ENCODE data around the gene CD300LF.

Gene CD300LF

GRCh38 chr17:74712756-74713155 is at the start of gene CD300LF:
CD300LF (minus strand) TSS chr17:74712923; CDS start chr17:74712866, 57 bp downstream.
- no peak for DNase-seq (ENCODE audit: low spot score)

- no peak for DNase-seq (ENCODE audit: low spot score)
These were observed 49.2 kb upstream of the CD300LF start for GRCh38 chr17:74761931-74762330.

GRCh38 chr17:74761419-74761818 is 48.7 kb upstream of the CD300LF start:
- no peak for DNase-seq (ENCODE audit: low spot score)

GRCh38 chr17:74760404-74761105 is 47.8 kb upstream of the CD300LF start:
- no peak for DNase-seq (ENCODE audit: low spot score)

- DNase-seq (ENCODE audit: low spot score), result no peak
These were observed 47.2 kb upstream of the CD300LF start for GRCh38 chr17:74759941-74760340.

- no peak for DNase-seq (ENCODE audit: low spot score)
These were observed 46.6 kb upstream of the CD300LF start for GRCh38 chr17:74759243-74759801.

- no peak for DNase-seq (ENCODE audit: low spot score)
These were observed 46.1 kb upstream of the CD300LF start for GRCh38 chr17:74758848-74759168.

- DNase-seq (ENCODE audit: low spot score), result no peak
These were observed 45.5 kb upstream of the CD300LF start for GRCh38 chr17:74757931-74758847.

GRCh38 chr17:74757502-74757901 is 44.8 kb upstream of the CD300LF start:
- DNase-seq (ENCODE audit: low spot score), result no peak

GRCh38 chr17:74756891-74757290 is 44.2 kb upstream of the CD300LF start:
- no peak for DNase-seq (ENCODE audit: low spot score)

GRCh38 chr17:74755533-74755932 is 42.8 kb upstream of the CD300LF start:
- DNase-seq (ENCODE audit: low spot score), result no peak

GRCh38 chr17:74754832-74755231 is 42.1 kb upstream of the CD300LF start:
- DNase-seq (ENCODE audit: low spot score), result no peak

GRCh38 chr17:74752822-74753401 is 40.2 kb upstream of the CD300LF start:
- DNase-seq (ENCODE audit: low spot score), result no peak

- DNase-seq (ENCODE audit: low spot score), result no peak
These were observed 39.7 kb upstream of the CD300LF start for GRCh38 chr17:74752415-74752814.

GRCh38 chr17:74750327-74751069 is 37.8 kb upstream of the CD300LF start:
- DNase-seq (ENCODE audit: low spot score), result no peak

GRCh38 chr17:74750039-74750326 is 37.3 kb upstream of the CD300LF start:
- no peak for DNase-seq (ENCODE audit: low spot score)

- peak; percentile 52 for DNase-seq (ENCODE audit: low spot score)
These were observed 36.7 kb upstream of the CD300LF start for GRCh38 chr17:74749279-74750038.

GRCh38 chr17:74748529-74749278 is 36.0 kb upstream of the CD300LF start, which contains the start of gene NHERF1:
NHERF1 (plus strand) TSS chr17:74748628; CDS start chr17:74748847, 219 bp downstream.
- DNase-seq (ENCODE audit: low spot score), result peak; percentile 95

GRCh38 chr17:74748279-74748528 is 35.5 kb upstream of the CD300LF start:
- DNase-seq (ENCODE audit: low spot score), result no peak

- DNase-seq (ENCODE audit: low spot score), result no peak
These were observed 34.2 kb upstream of the CD300LF start for GRCh38 chr17:74746922-74747321.

- DNase-seq (ENCODE audit: low spot score), result no peak
These were observed 33.7 kb upstream of the CD300LF start for GRCh38 chr17:74746376-74746775.

All from LoVo (cell line).